Spleen (tissue), 11 donors: Measurements from ENCODE around the gene GRM2. TPM values are rescaled to one million over a fixed set of nuclear protein-coding genes. Genes with fewer than 3 reads are reported as not detected.
A peak's percentile ranks its signal among the peaks of the same experiment; 100 is the strongest.

Experiments
- DNase-seq: peaks from one replicate; pipeline ENCODE4 v3.0.0-alpha.2; 2020
- H3K27ac ChIP-seq, 8 donors: fragments of 200-600 bp; sonication (generic) in 7 of 8; 1 replicate in 4 of 8; 2 replicates in 4 of 8; pipeline versions ENCODE4 v1.5.0 to v1.8.0; 2016 to 2021; ENCODE audit warnings: inconsistent platforms in 4 of 8, mild to moderate bottlenecking in 4 of 8, moderate library complexity in 1 of 8
- H3K27me3 ChIP-seq, 7 donors: fragments of 200-600 bp; sonication (generic) in 6 of 7; replicated peaks in 1 of 7; 1 replicate in 4 of 7; 2 replicates in 3 of 7; pipeline versions ENCODE4 v1.5.0 to v1.8.0; 2016 to 2021; ENCODE audit warnings: inconsistent platforms in 3 of 7, mild to moderate bottlenecking in 1 of 7
- H3K36me3 ChIP-seq, 6 donors: fragments of 200-600 bp; sonication (generic) in 5 of 6; 1 replicate in 4 of 6; 2 replicates in 2 of 6; pipeline versions ENCODE4 v1.5.0 to v1.8.0; 2016 to 2021; ENCODE audit warnings: inconsistent platforms in 2 of 6
- H3K4me1 ChIP-seq, 6 donors: fragments of 200-600 bp; sonication (generic) in 5 of 6; 1 replicate in 3 of 6; 2 replicates in 3 of 6; pipeline versions ENCODE4 v1.5.0 to v1.8.0; 2016 to 2021; ENCODE audit warnings: inconsistent platforms in 3 of 6
- H3K4me3 ChIP-seq, 8 donors: fragments of 200-600 bp; sonication (generic) in 7 of 8; 1 replicate in 4 of 8; 2 replicates in 4 of 8; pipeline versions ENCODE4 v1.5.0 to v1.8.0; 2016 to 2021; ENCODE audit warnings: inconsistent platforms in 4 of 8, mild to moderate bottlenecking in 4 of 8, moderate library complexity in 2 of 8
- H3K9me3 ChIP-seq, 8 donors: fragments of 200-600 bp; sonication (generic) in 7 of 8; 1 replicate in 4 of 8; 2 replicates in 4 of 8; pipeline versions ENCODE4 v1.5.0 to v1.8.0; 2016 to 2021; ENCODE audit warnings: inconsistent platforms in 4 of 8
- CTCF ChIP-seq, 11 experiments: fragments of 200-600 bp in 7 of 11; fragments of 450-650 bp in 4 of 11; sonication (generic) in 4 of 11; IDR thresholded peaks in 8 of 11; conservative IDR thresholded peaks in 3 of 11; 1 replicate in 7 of 11; 2 replicates in 4 of 11; pipeline versions ENCODE4 v1.4.0 to v1.8.0; 2016 to 2021; ENCODE audit warnings: antibody characterized with exemption in 11 of 11, inconsistent platforms in 4 of 11, mild to moderate bottlenecking in 1 of 11
- POLR2A ChIP-seq, 3 donors: fragments of 450-650 bp; IDR thresholded peaks; one replicate each; pipeline ENCODE4 v1.5.1; 2017; ENCODE audit warnings: antibody characterized with exemption in 3 of 3, mild to moderate bottlenecking in 1 of 3
- POLR2AphosphoS5 ChIP-seq, 3 donors: sonication (generic); formaldehyde crosslinking; IDR thresholded peaks; one replicate each; pipeline ENCODE4 v1.5.1; 2017; ENCODE audit warnings: antibody characterized with exemption in 3 of 3
- WGBS, 5 donors: extraction: QIAGEN DNeasy Blood & Tissue Kit in 3 of 5; methylation state at CpG; one replicate each; pipeline versions ENCODE4 v1.1.5 to v1.1.7; 2013 to 2018; 5-methylcytosine and 5-hydroxymethylcytosine counted together
- intact Hi-C: fragments of 100-400 bp; cut with DNase I; formaldehyde crosslinking; loops from one replicate; pipeline ENCODE4 v1.15.0; 2023; ENCODE audit warnings: low total_unique reads
- polyA plus RNA-seq, 3 donors: library from polyadenylated mRNA; stranded (reverse); fragments of 200-250 nt; gene quantifications; one replicate each; pipeline ENCODE4 v1.2.1, GENCODE V29; 2013
- total RNA-seq, 7 donors: library from RNA; depleted of rRNA in 3 of 7; stranded (reverse); fragments of >200 nt in 3 of 7; fragmentation: NEBNext Ultra II Directional in 4 of 7; extraction: Animal tissue kit (Norgen Biotek cat#: 25700) in 4 of 7; gene quantifications; one replicate each; pipeline versions ENCODE4 v1.1.0 to v1.2.1, GENCODE V29; 2016 to 2021
- donor health status: healthy with polysubstance abuse.
- donor health status: DM: no; HTN: no; CAD: no; lungs with moderate emphysema.
- donor health status: DM: no; HTN: no; CAD: no.
- donor health status: Bipolar disorder and iron deficiency.
- donor health status: healthy.
- donor health status: DM: no; HTN: no; CAD: no.
- donor health status: DM: yes; HTN: yes; CAD: no.

The GRM2 gene
- total and polyA plus RNA-seq, 10 donors = 0.17 to 2.7 (median 1.4) TPM

- Histone ChIP-seq H3K4me1 (peaks cover 45 to 100% (median 82%) of the 10 kb centered on the region in 6 donors), H3K9me3 (no peaks in the 10 kb centered on the region), H3K36me3 (peaks cover 0 to 71% (median 3%) of the 10 kb centered on the region in 6 donors), H3K4me3 (no peak overlapping the region), H3K27ac (peak overlapping the region in 1 of 8 donors; percentile 84), H3K27me3 (no peaks in the 10 kb centered on the region)
- TF ChIP-seq CTCF (IDR thresholded peaks at IDR 0.05 in 8 of 11, conservative IDR thresholded peaks at IDR 0.05 in 3 of 11) = no peak
- no peak for TF ChIP-seq POLR2AphosphoS5 (IDR thresholded peaks at IDR 0.05)
- no peak for TF ChIP-seq POLR2A (IDR thresholded peaks at IDR 0.05)
- DNase-seq = peak; percentile 38
- intact Hi-C loops = loop anchor here (10.0 kb wide), 1 partner anchor 293 kb away; the partner anchor contains the start of gene MANF
- 89 to 100% (median 92%) methylated on average over 2 to 3 of the region's 3 CpGs for WGBS, 5 donors
Observed at GRCh38 chr3:51677358-51677757, 29.5 kb upstream of the GRM2 start.

- H3K4me1 ChIP-seq = peaks cover 46 to 100% (median 82%) of the 10 kb centered on the region in 6 donors
- WGBS, 5 donors = 86 to 92% (median 88%) methylated on average over 1 of the region's 1 CpG; no CpG with 5 or more reads in 1 of the 5 donors
- no peaks in the 10 kb centered on the region for H3K9me3 ChIP-seq
- peaks cover 0 to 77% (median 3%) of the 10 kb centered on the region in 6 donors for H3K36me3 ChIP-seq
- H3K27me3 ChIP-seq = no peaks in the 10 kb centered on the region
- peak overlapping the region in 3 of 8 donors; percentile 66 to 84 (median 78) for H3K27ac ChIP-seq
- TF ChIP-seq POLR2AphosphoS5 (IDR thresholded peaks at IDR 0.05) (no peak), CTCF (IDR thresholded peaks at IDR 0.05 in 8 of 11, conservative IDR thresholded peaks at IDR 0.05 in 3 of 11) (no peak), POLR2A (IDR thresholded peaks at IDR 0.05) (no peak)
- intact Hi-C loops = loop anchor here (10.0 kb wide), 1 partner anchor 293 kb away; the partner anchor contains the start of gene MANF
- DNase-seq = peak; percentile 58
- no peak overlapping the region for H3K4me3 ChIP-seq
Observed at GRCh38 chr3:51678186-51678585, 28.7 kb upstream of the GRM2 start.

GRCh38 chr3:51678641-51679040 lies 28.2 kb upstream of the GRM2 start:
- Histone ChIP-seq H3K4me3 (no peak overlapping the region), H3K27me3 (no peaks in the 10 kb centered on the region), H3K9me3 (no peaks in the 10 kb centered on the region), H3K4me1 (peaks cover 45 to 100% (median 82%) of the 10 kb centered on the region in 6 donors), H3K36me3 (peaks cover 0 to 82% (median 3%) of the 10 kb centered on the region in 6 donors), H3K27ac (peak overlapping the region in 5 of 8 donors; percentile 29 to 84 (median 76))
- 78 to 88% (median 85%) methylated on average over 2 of the region's 2 CpGs for WGBS, 5 donors
- no peak for DNase-seq
- intact Hi-C loops = loop anchor here (10.0 kb wide), 1 partner anchor 294 kb away; the partner anchor contains the start of gene MANF
- no peak for TF ChIP-seq CTCF (IDR thresholded peaks at IDR 0.05 in 8 of 11, conservative IDR thresholded peaks at IDR 0.05 in 3 of 11)
- TF ChIP-seq POLR2A (IDR thresholded peaks at IDR 0.05) = no peak
- TF ChIP-seq POLR2AphosphoS5 (IDR thresholded peaks at IDR 0.05) = no peak

GRCh38 chr3:51679318-51679717 lies 27.6 kb upstream of the GRM2 start:
- H3K36me3 ChIP-seq = peaks cover 0 to 85% (median 6%) of the 10 kb centered on the region in 6 donors
- TF ChIP-seq CTCF (IDR thresholded peaks at IDR 0.05 in 8 of 11, conservative IDR thresholded peaks at IDR 0.05 in 3 of 11) (no peak), POLR2AphosphoS5 (IDR thresholded peaks at IDR 0.05) (no peak), POLR2A (IDR thresholded peaks at IDR 0.05) (no peak)
- DNase-seq = peak; percentile 59
- WGBS, 5 donors = 65 to 97% (median 85%) methylated on average over 4 of the region's 4 CpGs
- intact Hi-C loops = loop anchor here (10.0 kb wide), 1 partner anchor 295 kb away; the partner anchor contains the start of gene MANF
- H3K9me3 ChIP-seq = no peaks in the 10 kb centered on the region
- peak overlapping the region in 6 of 8 donors; percentile 29 to 84 (median 71) for H3K27ac ChIP-seq
- peaks cover 41 to 100% (median 80%) of the 10 kb centered on the region in 6 donors for H3K4me1 ChIP-seq
- H3K27me3 ChIP-seq = no peaks in the 10 kb centered on the region
- no peak overlapping the region for H3K4me3 ChIP-seq
